K562 (cell line): ENCODE measurements around the gene NR2F1. TPM values are rescaled to one million over a fixed set of nuclear protein-coding genes. Genes with fewer than 3 reads are reported as not detected.

Experiments
- GTF2E2 ChIP-seq: fragments of 200-800 bp; sonication (Bioruptor generic); IDR thresholded peaks from 2 replicates; pipeline ENCODE4 v1.6.1; 2016; ENCODE audit warnings: missing genetic modification characterization, missing compliant biosample characterization
- polyA plus RNA-seq, 8 experiments: library from polyadenylated mRNA; depleted of rRNA in 4 of 8; stranded (reverse) in 5 of 8; unstranded in 3 of 8; fragments of >200 nt; fragmentation: Nextera tagmentation in 2 of 8; fragmentation: Illumina TruSeq in 1 of 8; extraction: Ambion mirVana in 2 of 8; extraction: Trizol in 1 of 8; gene quantifications; 2 replicates each; pipeline versions ENCODE4 v1.2.1 to v1.2.3, GENCODE V29; 2011 to 2014; ENCODE audit warnings: inconsistent platforms in 1 of 8, missing spikeins in 1 of 8
- total RNA-seq, 7 experiments: library from RNA; depleted of rRNA in 6 of 7; stranded (reverse); fragments of >200 nt in 6 of 7; fragmentation: Illumina TruSeq in 2 of 7; extraction: Trizol in 2 of 7; gene quantifications; 2 replicates each; pipeline versions ENCODE4 v1.2.1 to v1.2.3, GENCODE V29; 2011 to 2021; ENCODE audit warnings: low replicate concordance in 1 of 7
- TF ChIP-seq, protein P1 (sequence below), 2 experiments: fragments of 450-650 bp; IDR thresholded peaks; 2 replicates each; pipeline ENCODE4 v1.6.1; 2016; ENCODE audit warnings: mild to moderate bottlenecking in 2 of 2, borderline replicate concordance in 1 of 2, low read depth in 1 of 2, moderate library complexity in 1 of 2

Gene NR2F1
- total and polyA plus RNA-seq, 9 of the 15 experiments (the other 6 are each of a cell fraction or from before 2014, with no cell fraction given), result 0.18 TPM; not detected in 8

DNA sequence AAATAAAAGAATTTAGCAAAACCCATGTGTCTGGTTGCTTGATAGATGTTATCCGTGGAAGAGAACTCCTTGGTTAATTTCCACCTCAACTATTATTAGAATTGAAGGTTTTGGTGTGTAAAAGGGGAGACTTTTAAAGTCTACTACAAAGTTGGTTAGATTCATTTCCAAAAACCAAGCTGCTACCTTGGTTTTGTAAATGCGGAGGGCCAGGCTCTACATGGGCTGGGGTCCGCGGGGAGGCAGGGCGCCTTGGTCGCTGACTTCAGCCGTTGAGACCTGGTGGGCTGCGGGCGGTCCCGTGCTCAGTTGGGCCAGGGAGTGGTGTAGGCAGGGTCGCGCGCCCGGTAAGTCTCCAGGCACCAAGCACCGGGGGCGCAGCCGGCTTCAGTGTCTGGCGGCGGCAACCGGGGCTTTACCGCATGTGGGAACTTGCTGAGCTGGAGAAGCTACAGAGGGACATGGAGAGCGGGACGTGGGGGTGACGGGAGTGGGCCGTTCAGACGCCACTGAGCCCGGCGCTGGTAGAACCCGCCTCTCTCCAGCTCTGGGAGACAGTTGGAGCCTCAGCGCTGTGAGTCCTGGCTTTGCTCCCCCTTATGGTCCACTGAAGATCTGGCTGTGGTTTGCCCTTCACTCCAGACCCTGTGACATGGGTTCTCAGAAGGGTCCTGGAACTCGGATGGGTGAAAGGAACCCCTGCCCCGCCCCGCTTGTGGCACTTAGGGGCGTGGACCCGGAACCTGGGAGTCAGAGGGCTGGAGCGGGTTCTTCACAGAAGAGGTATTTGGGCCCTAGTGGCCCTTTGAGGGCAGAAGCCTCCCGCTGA, 11.8 kb downstream of the NR2F1 start (continued):
- TF ChIP-seq, protein P1, sequence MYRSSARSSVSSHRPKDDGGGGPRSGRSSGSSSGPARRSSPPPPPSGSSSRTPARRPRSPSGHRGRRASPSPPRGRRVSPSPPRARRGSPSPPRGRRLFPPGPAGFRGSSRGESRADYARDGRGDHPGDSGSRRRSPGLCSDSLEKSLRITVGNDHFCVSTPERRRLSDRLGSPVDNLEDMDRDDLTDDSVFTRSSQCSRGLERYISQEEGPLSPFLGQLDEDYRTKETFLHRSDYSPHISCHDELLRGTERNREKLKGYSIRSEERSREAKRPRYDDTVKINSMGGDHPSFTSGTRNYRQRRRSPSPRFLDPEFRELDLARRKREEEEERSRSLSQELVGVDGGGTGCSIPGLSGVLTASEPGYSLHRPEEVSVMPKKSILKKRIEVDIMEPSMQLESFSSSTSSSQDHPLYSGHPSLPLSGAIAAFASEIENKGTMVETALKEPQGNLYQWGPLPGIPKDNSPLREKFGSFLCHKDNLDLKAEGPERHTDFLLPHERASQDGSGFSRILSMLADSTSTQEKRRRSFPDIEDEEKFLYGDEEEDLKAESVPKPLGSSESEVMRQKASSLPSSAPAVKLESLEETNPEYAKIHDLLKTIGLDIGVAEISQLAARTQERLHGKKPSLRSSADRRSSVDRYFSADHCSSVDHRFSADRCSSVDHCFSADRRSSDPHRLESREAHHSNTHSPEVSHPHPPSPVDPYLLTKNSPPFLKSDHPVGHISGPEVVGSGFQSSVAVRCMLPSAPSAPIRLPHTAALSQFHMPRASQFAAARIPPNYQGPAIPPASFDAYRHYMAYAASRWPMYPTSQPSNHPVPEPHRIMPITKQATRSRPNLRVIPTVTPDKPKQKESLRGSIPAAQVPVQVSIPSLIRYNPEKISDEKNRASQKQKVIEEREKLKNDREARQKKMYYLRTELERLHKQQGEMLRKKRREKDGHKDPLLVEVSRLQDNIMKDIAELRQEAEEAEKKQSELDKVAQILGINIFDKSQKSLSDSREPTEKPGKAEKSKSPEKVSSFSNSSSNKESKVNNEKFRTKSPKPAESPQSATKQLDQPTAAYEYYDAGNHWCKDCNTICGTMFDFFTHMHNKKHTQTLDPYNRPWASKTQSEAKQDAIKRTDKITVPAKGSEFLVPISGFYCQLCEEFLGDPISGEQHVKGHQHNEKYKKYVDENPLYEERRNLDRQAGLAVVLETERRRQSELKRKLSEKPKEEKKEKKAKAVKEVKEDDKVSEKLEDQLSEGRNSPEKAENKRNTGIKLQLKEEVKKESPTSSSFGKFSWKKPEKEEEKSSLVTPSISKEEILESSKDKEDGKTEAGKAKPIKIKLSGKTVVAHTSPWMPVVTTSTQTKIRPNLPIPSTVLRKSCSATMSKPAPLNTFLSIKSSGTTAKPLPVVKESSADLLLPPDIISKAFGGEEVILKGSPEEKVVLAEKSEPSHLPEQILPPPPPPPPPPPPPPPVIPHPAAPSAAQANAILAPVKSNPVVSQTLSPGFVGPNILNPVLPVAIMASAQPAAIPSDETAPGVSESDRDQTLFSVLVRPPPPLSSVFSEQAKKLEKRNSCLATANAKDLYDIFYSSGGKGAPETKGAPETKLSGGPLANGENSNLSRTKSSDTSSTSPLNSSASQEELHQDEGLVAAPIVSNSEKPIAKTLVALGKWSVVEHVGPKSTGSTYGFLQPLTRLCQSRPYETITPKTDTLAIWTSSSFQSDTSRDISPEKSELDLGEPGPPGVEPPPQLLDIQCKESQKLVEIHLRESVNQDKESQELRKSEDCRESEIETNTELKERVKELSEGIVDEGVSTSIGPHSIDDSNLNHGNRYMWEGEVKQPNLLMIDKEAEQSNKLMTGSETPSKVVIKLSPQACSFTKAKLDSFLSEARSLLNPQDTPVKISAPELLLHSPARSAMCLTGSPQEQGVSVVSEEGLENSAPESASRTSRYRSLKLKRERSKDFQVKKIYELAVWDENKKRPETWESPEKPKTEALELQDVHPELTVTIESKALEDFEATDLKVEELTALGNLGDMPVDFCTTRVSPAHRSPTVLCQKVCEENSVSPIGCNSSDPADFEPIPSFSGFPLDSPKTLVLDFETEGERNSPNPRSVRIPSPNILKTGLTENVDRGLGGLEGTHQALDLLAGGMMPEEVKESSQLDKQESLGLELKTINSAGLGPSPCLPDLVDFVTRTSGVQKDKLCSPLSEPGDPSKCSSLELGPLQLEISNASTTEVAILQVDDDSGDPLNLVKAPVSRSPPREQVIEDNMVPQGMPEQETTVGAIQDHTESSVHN (IDR thresholded peaks at IDR 0.05; ENCODE audit: borderline replicate concordance in 1 of 2, low read depth in 1 of 2), result no peak
- no peak for TF ChIP-seq GTF2E2
